IMR-90 (cell line): ENCODE measurements around the gene ADARB2. TPM values are rescaled to one million over a fixed set of nuclear protein-coding genes. Genes with fewer than 3 reads are reported as not detected.

ENCODE experiments used
- ATAC-seq: fragments of 200-7000 bp; cut with Tn5 transposase; 2 replicates; pipeline ENCODE4 v1.9.1; 2020; ENCODE audit warnings: low read depth, mild to moderate bottlenecking, moderate library complexity
- BruUV-seq: library from RNA; stranded (reverse); fragments of 400-500 nt; replicated peaks from 2 replicates; lab custom pipeline; 2021; lab: Mats Ljungman, UMichigan
- CTCF ChIA-PET: fragments of 300-600 bp; formaldehyde crosslinking; extraction: SDS; loops from one replicate; lab custom pipeline; 2021; ENCODE audit warnings: antibody characterized with exemption; lab: Yijun Ruan, JAX
- POLR2A ChIA-PET: fragments of 300-600 bp; sonication (Branson Sonifier 250); formaldehyde crosslinking; loops from one replicate; lab custom pipeline; 2022; ENCODE audit warnings: antibody characterized with exemption; ENCODE audit not compliant: unreplicated experiment; lab: Charles Lee
- DNase-seq: peaks from one replicate; pipeline ENCODE4 v3.0.0; 2013
- H2AFZ ChIP-seq: replicated peaks from 2 replicates; pipeline ENCODE3; 2013; ENCODE audit warnings: low read length, mild to moderate bottlenecking; ENCODE audit not compliant: poor library complexity
- H2AK5ac ChIP-seq: 2 replicates; pipeline ENCODE4 v1.6.1; 2013; ENCODE audit warnings: low read depth, low read length, inconsistent platforms
- H2AK9ac ChIP-seq: replicated peaks from 2 replicates; pipeline ENCODE3; 2013; ENCODE audit warnings: mild to moderate bottlenecking, low read depth, low read length, moderate library complexity; ENCODE audit not compliant: poor library complexity
- H2BK120ac ChIP-seq: 2 replicates; pipeline ENCODE4 v1.6.1; 2013; ENCODE audit warnings: low read depth, low read length, inconsistent platforms
- H2BK15ac ChIP-seq: 3 replicates; pipeline ENCODE4 v1.6.1; 2013; ENCODE audit warnings: low read depth, low read length, inconsistent platforms
- H2BK20ac ChIP-seq: 2 replicates; pipeline ENCODE4 v1.6.1; 2013; ENCODE audit warnings: low read depth, mild to moderate bottlenecking, inconsistent platforms, low read length, moderate library complexity
- H2BK5ac ChIP-seq: 2 replicates; pipeline ENCODE4 v1.6.1; 2013; ENCODE audit warnings: mild to moderate bottlenecking, low read depth, low read length, inconsistent platforms; ENCODE audit not compliant: poor library complexity, severe bottlenecking
- H3K14ac ChIP-seq: replicated peaks from 2 replicates; pipeline ENCODE4 v1.6.1; 2013; ENCODE audit warnings: low read depth, low read length, inconsistent platforms
- H3K18ac ChIP-seq: 2 replicates; pipeline ENCODE4 v1.6.1; 2013; ENCODE audit warnings: low read depth, low read length, control low read depth
- H3K23ac ChIP-seq: 2 replicates; pipeline ENCODE4 v1.6.1; 2013; ENCODE audit warnings: low read depth, low read length, inconsistent platforms
- H3K27ac ChIP-seq: 2 replicates; pipeline ENCODE4 v1.5.1; 2013; ENCODE audit warnings: mild to moderate bottlenecking, control low read depth, low read length; ENCODE audit not compliant: insufficient read depth
- H3K27me3 ChIP-seq: 2 replicates; pipeline ENCODE4 v1.6.1; 2013; ENCODE audit warnings: low read length; ENCODE audit not compliant: control insufficient read depth, insufficient read depth
- H3K36me3 ChIP-seq: 2 replicates; pipeline ENCODE4 v1.6.1; 2013; ENCODE audit warnings: low read length, mixed read lengths; ENCODE audit not compliant: control insufficient read depth, insufficient read depth
- H3K4ac ChIP-seq: 2 replicates; pipeline ENCODE4 v1.6.1; 2013; ENCODE audit warnings: low read depth, low read length, inconsistent platforms
- H3K4me1 ChIP-seq: 2 replicates; pipeline ENCODE4 v1.6.1; 2013; ENCODE audit warnings: low read length, mixed read lengths; ENCODE audit not compliant: control insufficient read depth, insufficient read depth
- H3K4me2 ChIP-seq: 2 replicates; pipeline ENCODE4 v1.6.1; 2013; ENCODE audit warnings: low read depth, mild to moderate bottlenecking, control low read depth, low read length, moderate library complexity
- H3K4me3 ChIP-seq: 2 replicates; pipeline ENCODE4 v1.5.1; 2013; ENCODE audit warnings: low read depth, mild to moderate bottlenecking, control low read depth, low read length, moderate library complexity; ENCODE audit not compliant: insufficient read depth
- H3K56ac ChIP-seq: 2 replicates; pipeline ENCODE4 v1.6.1; 2013; ENCODE audit warnings: low read length, inconsistent platforms; ENCODE audit not compliant: insufficient read depth; ENCODE audit errors: extremely low read depth
- H3K79me1 ChIP-seq, 2 experiments: 2 replicates each; pipeline ENCODE4 v1.6.1; 2013; ENCODE audit warnings: low read length in 2 of 2, inconsistent platforms in 1 of 2, low read depth in 1 of 2
- H3K9ac ChIP-seq: 2 replicates; pipeline ENCODE4 v1.6.1; 2013; ENCODE audit warnings: low read depth, low read length, control low read depth
- H3K9me1 ChIP-seq: 2 replicates; pipeline ENCODE4 v1.6.1; 2013; ENCODE audit warnings: low read length, inconsistent platforms; ENCODE audit not compliant: insufficient read depth
- H3K9me3 ChIP-seq: 2 replicates; pipeline ENCODE4 v1.6.1; 2013; ENCODE audit warnings: low read length; ENCODE audit not compliant: control insufficient read depth, insufficient read depth
- H4K20me1 ChIP-seq: 2 replicates; pipeline ENCODE4 v1.6.1; 2013; ENCODE audit warnings: low read length, inconsistent platforms; ENCODE audit not compliant: insufficient read depth
- H4K5ac ChIP-seq: 2 replicates; pipeline ENCODE4 v1.6.1; 2013; ENCODE audit warnings: mild to moderate bottlenecking, low read depth, low read length, control low read depth
- H4K8ac ChIP-seq, 2 experiments: 2 replicates each; pipeline ENCODE4 v1.6.1; 2013; ENCODE audit warnings: low read depth in 2 of 2, low read length in 2 of 2, control low read depth in 1 of 2, inconsistent platforms in 1 of 2
- H4K91ac ChIP-seq: 2 replicates; pipeline ENCODE4 v1.6.1; 2013; ENCODE audit warnings: low read depth, low read length, inconsistent platforms; ENCODE audit not compliant: insufficient read depth
- BHLHE40 ChIP-seq: fragments of 150-350 bp; IDR thresholded peaks from 2 replicates; pipeline ENCODE4 v1.6.1; 2016; ENCODE audit warnings: mild to moderate bottlenecking, low read depth, low read length
- CEBPB ChIP-seq: IDR thresholded peaks from 2 replicates; pipeline ENCODE4 v1.6.1; 2012; ENCODE audit warnings: low read depth, low read length, improper control_type of control experiment
- CHD1 ChIP-seq: IDR thresholded peaks from 2 replicates; pipeline ENCODE4 v1.6.1; 2012; ENCODE audit warnings: low read depth, low read length, improper control_type of control experiment
- CTCF ChIP-seq: conservative IDR thresholded peaks from 2 replicates; pipeline ENCODE4 v1.5.1; 2012; ENCODE audit warnings: mild to moderate bottlenecking, low read depth, low read length, improper control_type of control experiment
- FOS ChIP-seq: fragments of 150-350 bp; IDR thresholded peaks from 2 replicates; pipeline ENCODE4 v1.6.1; 2016; ENCODE audit warnings: low read depth, low read length
- MAFK ChIP-seq: IDR thresholded peaks from 2 replicates; pipeline ENCODE4 v1.6.1; 2012; ENCODE audit warnings: low read depth, low read length, improper control_type of control experiment
- MAZ ChIP-seq: IDR thresholded peaks from 2 replicates; pipeline ENCODE4 v1.6.1; 2012; ENCODE audit warnings: low read depth, mild to moderate bottlenecking, low read length, improper control_type of control experiment, moderate library complexity, borderline replicate concordance
- MXI1 ChIP-seq: IDR thresholded peaks from 2 replicates; pipeline ENCODE4 v1.6.1; 2012; ENCODE audit warnings: low read depth, mild to moderate bottlenecking, low read length, moderate library complexity, borderline replicate concordance
- NFE2L2 ChIP-seq: fragments of 150-350 bp; IDR thresholded peaks from 2 replicates; pipeline ENCODE4 v1.6.1; 2016; ENCODE audit warnings: low read depth, mild to moderate bottlenecking, low read length
- POLR2A ChIP-seq: IDR thresholded peaks from 2 replicates; pipeline ENCODE4 v1.6.1; 2012; ENCODE audit warnings: mild to moderate bottlenecking, low read depth, low read length
- RAD21 ChIP-seq: IDR thresholded peaks from 2 replicates; pipeline ENCODE4 v1.6.1; 2012; ENCODE audit warnings: low read length, improper control_type of control experiment
- RFX5 ChIP-seq: IDR thresholded peaks from 2 replicates; pipeline ENCODE4 v1.8.0; 2012; ENCODE audit warnings: low read depth, mild to moderate bottlenecking, low read length, moderate library complexity
- SMC3 ChIP-seq: fragments of 150-350 bp; IDR thresholded peaks from 2 replicates; pipeline ENCODE4 v1.6.1; 2016; ENCODE audit warnings: low read depth, mild to moderate bottlenecking, antibody characterized with exemption, low read length, moderate library complexity
- USF2 ChIP-seq: fragments of 150-350 bp; IDR thresholded peaks from 2 replicates; pipeline ENCODE4 v1.6.1; 2017; ENCODE audit warnings: mild to moderate bottlenecking, antibody characterized with exemption, low read length, low read depth
- WGBS, 2 experiments: methylation state at CpG; one replicate each; pipeline versions ENCODE4 v1.1.5 to v1.1.7; 2013; ENCODE audit warnings: missing lambda C conversion rate in 2 of 2; ENCODE audit not compliant: insufficient read length in 1 of 2; ENCODE audit errors: extremely low coverage in 2 of 2; 5-methylcytosine and 5-hydroxymethylcytosine counted together
- dilution Hi-C: fragments of 300-500 bp; cut with HindIII; formaldehyde crosslinking; loops from one replicate; pipeline ENCODE4 v1.14.3; 2018; ENCODE audit warnings: low sequenced_read_pairs; ENCODE audit not compliant: unreplicated experiment
- in situ Hi-C: fragments of 300-500 bp; cut with MboI; formaldehyde crosslinking; loops from 3 replicates; pipeline ENCODE4 v1.14.3; 2019; ENCODE audit warnings: low sequenced_read_pairs, inconsistent platforms, mixed read lengths
- intact Hi-C: fragments of 100-400 bp; cut with micrococcal nuclease; formaldehyde crosslinking; loops from 2 replicates; pipeline ENCODE4 v1.10.0; 2022
- polyA plus RNA-seq, 3 experiments: library from polyadenylated mRNA; depleted of rRNA; stranded (reverse); fragments of >200 nt; gene quantifications; 2 replicates each; pipeline ENCODE4 v1.2.3, GENCODE V29; 2012; ENCODE audit warnings: low replicate concordance in 1 of 3
- total RNA-seq: library from RNA; depleted of rRNA; stranded (reverse); fragments of >200 nt; gene quantifications from 2 replicates; pipeline ENCODE4 v1.2.3, GENCODE V29; 2012
- TF ChIP-seq, protein P1 (sequence below): fragments of 150-350 bp; IDR thresholded peaks from 2 replicates; pipeline ENCODE4 v1.6.1; 2016; ENCODE audit warnings: low read depth, mild to moderate bottlenecking, low read length, moderate library complexity, borderline replicate concordance

ADARB2 gene
- total and polyA plus RNA-seq, 2 of the 4 experiments (the other 2 are of a cell fraction) = not detected

DNA sequence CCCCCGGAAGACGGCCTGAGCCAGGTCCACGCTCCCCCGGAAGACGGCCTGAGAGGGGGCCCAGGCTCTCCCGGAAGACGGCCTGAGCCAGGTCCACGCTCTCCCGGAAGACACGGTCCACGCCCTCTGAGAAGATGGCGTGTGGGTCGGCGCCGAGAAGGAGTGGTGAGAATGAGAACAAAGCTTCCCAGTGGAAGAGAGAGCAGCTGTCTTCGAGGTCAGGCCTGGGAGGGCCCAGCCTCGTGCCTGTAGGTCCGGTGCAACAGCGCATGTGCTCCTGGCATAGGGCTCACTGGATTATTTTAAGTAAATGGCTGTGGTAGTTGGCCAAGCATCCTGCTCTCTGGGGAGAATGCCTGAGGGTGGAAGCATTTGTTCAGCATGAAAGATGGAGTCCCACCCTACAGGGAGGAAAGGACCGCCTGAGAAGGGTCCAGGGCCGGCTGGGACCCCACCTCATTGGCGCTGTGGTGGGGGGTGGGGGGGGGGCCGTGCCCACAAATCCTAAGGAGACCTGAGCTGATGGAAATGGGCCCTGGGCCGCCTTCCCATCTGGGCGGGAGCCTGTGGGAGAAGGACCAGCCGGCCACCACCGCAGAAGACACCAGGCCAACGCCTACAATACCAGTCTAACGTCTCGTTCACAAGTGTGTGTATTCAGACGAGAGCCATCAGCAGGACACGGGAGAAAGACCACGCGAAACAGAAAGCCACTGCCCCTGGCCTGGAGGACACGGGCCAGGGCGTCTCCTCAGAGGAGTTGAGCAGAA, 471.1 kb downstream of the ADARB2 start:
- Histone ChIP-seq H4K5ac (no peak overlapping the region), H2AK5ac (no peak overlapping the region), H3K4ac (no peak overlapping the region), H3K9me3 (peaks cover 17% of the 10 kb centered on the region), H3K27me3 (no peaks in the 10 kb centered on the region), H3K4me1 (no peaks in the 10 kb centered on the region), H3K27ac (no peak overlapping the region), H4K91ac (no peak overlapping the region), H3K79me1 (no peaks in the 10 kb centered on the region), H2BK15ac (no peak overlapping the region), H3K14ac (no peak overlapping the region), H3K56ac (no peak overlapping the region), H3K4me2 (no peak overlapping the region), H2BK120ac (no peak overlapping the region), H4K20me1 (no peaks in the 10 kb centered on the region), H3K9ac (no peak overlapping the region), H3K23ac (no peak overlapping the region), H2AK9ac (no peak overlapping the region), H4K8ac (no peak overlapping the region), H3K36me3 (no peaks in the 10 kb centered on the region), H2BK20ac (no peak overlapping the region), H3K9me1 (no peaks in the 10 kb centered on the region), H3K4me3 (no peak overlapping the region), H2AFZ (peak overlapping the region; percentile 32), H2BK5ac (no peak overlapping the region), H3K18ac (no peak overlapping the region)
- DNase-seq (no peak), ATAC-seq (no peak)
- intact Hi-C loops (no loop called here), dilution Hi-C loops (no loop called here), in situ Hi-C loops (no loop called here)
- CTCF ChIA-PET = no interaction called here
- BruUV-seq = no TSS peak
- POLR2A ChIA-PET = interaction anchor here (0.6 kb wide), 1 partner anchor 23 kb away, joined by 7 read pairs; no protein-coding TSS in a partner anchor
- 80% methylated on average over 17 of the region's 36 CpGs; no CpG with 5 or more reads in 1 of the 2 experiments for WGBS, 2 experiments
- TF ChIP-seq MXI1 (no peak), RFX5 (no peak), USF2 (no peak), POLR2A (no peak), CEBPB (no peak), FOS (no peak), CHD1 (no peak), MAZ (no peak), MAFK (no peak), SMC3 (no peak), RAD21 (no peak), BHLHE40 (no peak), NFE2L2 (no peak), CTCF (no peak)
- TF ChIP-seq, protein P1, sequence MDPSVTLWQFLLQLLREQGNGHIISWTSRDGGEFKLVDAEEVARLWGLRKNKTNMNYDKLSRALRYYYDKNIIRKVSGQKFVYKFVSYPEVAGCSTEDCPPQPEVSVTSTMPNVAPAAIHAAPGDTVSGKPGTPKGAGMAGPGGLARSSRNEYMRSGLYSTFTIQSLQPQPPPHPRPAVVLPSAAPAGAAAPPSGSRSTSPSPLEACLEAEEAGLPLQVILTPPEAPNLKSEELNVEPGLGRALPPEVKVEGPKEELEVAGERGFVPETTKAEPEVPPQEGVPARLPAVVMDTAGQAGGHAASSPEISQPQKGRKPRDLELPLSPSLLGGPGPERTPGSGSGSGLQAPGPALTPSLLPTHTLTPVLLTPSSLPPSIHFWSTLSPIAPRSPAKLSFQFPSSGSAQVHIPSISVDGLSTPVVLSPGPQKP = no peak
